ENCODE data around the gene SRXN1.

DNA sequence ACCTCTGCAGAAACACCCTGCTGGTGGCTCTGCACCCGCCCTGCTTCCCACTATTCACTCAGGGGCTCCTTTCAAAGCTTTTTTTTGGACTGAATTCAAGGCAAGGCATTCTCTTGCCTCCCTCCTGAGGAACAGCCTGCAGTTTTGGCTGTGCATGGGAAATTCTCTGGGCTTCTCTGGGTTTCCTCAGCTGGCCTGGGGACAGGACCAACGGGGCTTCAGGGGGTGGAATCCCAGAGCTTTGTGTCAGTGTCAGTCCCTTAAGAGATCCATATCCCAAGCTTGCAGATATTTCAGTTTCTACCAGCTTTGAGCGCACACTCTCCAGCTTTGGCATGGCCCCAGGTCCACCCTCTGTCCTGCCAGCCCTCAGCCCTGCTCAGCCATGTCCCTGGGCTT lies 20.6 kb upstream of the SRXN1 start:
- TF ChIP-seq DPF2 (IDR thresholded peaks at IDR 0.05) (no peak), TBP (optimal IDR thresholded peaks at IDR 0.05; ENCODE audit: low read depth, low read length) (no peak), ZNF3 (CRISPR knock-in tag; IDR thresholded peaks at IDR 0.05) (no peak), CTBP1 (IDR thresholded peaks at IDR 0.05; ENCODE audit: borderline replicate concordance) (no peak), RBM39 (optimal IDR thresholded peaks at IDR 0.05; ENCODE audit: low read depth, low read length) (no peak), TAF7 (tag; IDR thresholded peaks at IDR 0.05) (no peak), TRIM24 (IDR thresholded peaks at IDR 0.05) (no peak), BRF1 (IDR thresholded peaks at IDR 0.05; ENCODE audit: borderline replicate concordance, extremely low read depth, insufficient read length) (no peak), NRF1 (conservative IDR thresholded peaks at IDR 0.05 in 1 of 2, IDR thresholded peaks at IDR 0.05 in 1 of 2) (no peak)
- TF ChIP-seq, protein P1, sequence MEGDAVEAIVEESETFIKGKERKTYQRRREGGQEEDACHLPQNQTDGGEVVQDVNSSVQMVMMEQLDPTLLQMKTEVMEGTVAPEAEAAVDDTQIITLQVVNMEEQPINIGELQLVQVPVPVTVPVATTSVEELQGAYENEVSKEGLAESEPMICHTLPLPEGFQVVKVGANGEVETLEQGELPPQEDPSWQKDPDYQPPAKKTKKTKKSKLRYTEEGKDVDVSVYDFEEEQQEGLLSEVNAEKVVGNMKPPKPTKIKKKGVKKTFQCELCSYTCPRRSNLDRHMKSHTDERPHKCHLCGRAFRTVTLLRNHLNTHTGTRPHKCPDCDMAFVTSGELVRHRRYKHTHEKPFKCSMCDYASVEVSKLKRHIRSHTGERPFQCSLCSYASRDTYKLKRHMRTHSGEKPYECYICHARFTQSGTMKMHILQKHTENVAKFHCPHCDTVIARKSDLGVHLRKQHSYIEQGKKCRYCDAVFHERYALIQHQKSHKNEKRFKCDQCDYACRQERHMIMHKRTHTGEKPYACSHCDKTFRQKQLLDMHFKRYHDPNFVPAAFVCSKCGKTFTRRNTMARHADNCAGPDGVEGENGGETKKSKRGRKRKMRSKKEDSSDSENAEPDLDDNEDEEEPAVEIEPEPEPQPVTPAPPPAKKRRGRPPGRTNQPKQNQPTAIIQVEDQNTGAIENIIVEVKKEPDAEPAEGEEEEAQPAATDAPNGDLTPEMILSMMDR (IDR thresholded peaks at IDR 0.05 in 2 of 3, conservative IDR thresholded peaks at IDR 0.05 in 1 of 3; ENCODE audit: insufficient read depth in 2 of 3, low read depth in 1 of 3, low read length in 3 of 3) = no peak

Measured in K562 (cell line).